Stimulated activated CD8-positive, alpha-beta memory T cell treated with anti-CD3 and anti-CD28 coated beads, Interleukin-12 subunit alpha, Interleukin-12 subunit beta, amount 100 ng/mL, for 4 hours (primary cell): ENCODE measurements around the gene SLC4A11.

Experiments used
- DNase-seq: peaks from one replicate; pipeline ENCODE4 v3.0.0-alpha.2; 2020; ENCODE audit warnings: low read depth

Gene SLC4A11

DNA sequence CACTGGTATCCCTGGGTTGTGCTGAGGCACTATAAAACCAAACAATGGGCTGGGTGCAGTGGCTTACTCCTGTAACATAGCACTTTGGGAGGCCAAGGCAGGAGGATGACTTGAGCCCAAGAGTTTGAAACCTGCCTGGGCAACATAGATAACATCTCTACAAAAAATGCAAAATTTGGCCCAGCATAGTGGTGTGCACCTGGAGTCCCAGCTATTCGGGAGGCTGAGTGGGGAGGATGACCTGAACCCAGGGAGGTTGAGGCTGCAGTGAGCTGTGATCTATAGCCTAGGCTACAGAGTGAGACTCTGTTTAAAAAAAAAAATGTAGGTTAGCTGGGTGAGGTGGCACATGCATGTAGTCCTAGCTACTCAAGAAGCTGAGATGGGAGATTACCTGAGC, 7.7 kb upstream of the SLC4A11 start:
- no peak for DNase-seq

DNA sequence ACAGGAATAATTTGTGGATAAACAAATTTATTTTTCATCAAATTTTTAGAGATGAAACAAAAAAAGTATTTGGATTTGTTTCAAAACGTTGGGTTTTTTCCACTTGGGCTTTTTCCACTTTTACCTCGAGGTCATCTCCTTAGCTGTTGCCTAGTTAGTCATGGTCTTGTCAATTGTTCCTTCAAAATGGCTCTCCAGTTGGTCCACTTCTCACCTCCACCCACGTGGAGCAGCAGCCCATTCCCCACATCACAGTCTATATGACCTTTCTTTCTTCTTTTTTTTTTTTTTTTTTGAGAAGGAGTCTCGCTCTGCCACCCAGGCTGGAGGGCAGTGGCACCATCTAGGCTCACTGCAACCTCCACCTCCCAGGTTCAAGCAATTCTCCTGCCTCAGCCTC, 6.7 kb upstream of the SLC4A11 start:
- no peak for DNase-seq

GRCh38 chr20:3245156-3245555, 6.2 kb upstream of the SLC4A11 start:
- DNase-seq, result no peak

- DNase-seq, result no peak
Measured at GRCh38 chr20:3244613-3245012, 5.6 kb upstream of the SLC4A11 start.

GRCh38 chr20:3243718-3244358, 4.8 kb upstream of the SLC4A11 start:
- no peak for DNase-seq

GRCh38 chr20:3242172-3242692, 3.2 kb upstream of the SLC4A11 start:
- DNase-seq, result no peak

GRCh38 chr20:3240776-3241363, 1.9 kb upstream of the SLC4A11 start:
- DNase-seq, result no peak

DNA sequence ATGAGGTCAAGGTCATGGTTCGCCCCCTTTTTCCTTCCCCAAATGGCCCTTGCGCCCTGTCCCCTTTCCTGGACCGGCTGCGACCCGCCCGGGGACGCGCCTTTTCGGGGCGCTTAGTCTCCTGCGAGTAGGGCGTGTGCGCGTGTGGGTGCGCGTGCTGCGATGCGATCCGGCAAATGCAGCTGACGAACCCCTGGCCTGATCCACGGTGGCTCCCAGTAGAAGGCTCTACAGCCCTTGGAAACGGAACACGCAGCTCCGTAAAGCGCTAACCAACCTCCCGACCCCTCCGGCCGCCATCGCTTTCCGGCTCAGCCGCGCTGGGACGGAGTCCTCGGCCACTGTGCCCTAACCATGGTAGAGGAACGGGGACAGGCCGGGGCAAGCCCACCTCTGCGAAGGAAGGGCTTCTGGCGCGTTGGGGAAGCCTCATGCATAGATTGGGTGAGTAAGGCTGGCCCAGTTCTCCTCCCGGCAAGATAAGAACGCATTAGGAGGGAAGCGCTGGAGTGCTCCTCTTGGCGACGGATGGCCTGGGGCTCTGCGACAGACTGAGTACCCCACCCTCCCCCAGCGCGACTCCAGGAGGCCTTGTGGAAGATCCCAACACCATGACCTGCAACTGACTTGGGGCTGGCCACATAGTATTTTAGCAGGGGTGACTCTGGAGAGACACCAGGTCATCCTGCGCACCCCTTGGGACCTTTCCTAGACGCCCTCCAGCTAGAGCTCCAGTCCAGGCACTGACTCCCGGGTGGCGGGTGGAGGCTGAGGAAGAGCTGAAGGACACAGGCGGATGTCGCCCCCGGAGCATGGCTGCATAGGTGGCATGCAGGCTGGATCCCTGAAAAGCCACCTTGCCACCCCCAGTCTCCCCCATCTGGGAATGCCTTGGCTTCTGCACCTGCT, 1.1 kb upstream of the SLC4A11 start:
- DNase-seq, result no peak

DNA sequence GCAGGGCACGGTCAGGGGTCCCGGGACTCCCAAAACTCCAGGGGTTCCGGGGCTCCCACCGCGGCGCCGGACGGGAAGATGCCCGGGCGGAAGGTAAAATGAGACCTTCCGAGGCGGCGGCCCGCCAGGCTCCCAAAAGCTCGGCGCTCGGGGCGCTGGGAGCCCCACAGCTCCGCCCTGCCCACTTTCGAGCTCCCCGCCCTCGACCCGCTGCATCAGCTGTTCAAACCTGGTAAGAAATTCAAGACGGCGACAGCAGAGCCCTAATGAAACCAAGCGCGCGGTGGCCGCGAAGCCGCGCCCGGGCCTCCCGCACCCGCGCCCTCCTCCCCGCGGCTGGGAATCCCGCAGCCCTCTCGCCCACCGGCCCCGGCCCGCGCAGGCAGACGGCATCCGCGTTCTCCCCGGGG, 369 bp downstream of the SLC4A11 start:
- DNase-seq, result peak; percentile 22

GRCh38 chr20:3237958-3238615, 903 bp downstream of the SLC4A11 start:
- no peak for DNase-seq

DNA sequence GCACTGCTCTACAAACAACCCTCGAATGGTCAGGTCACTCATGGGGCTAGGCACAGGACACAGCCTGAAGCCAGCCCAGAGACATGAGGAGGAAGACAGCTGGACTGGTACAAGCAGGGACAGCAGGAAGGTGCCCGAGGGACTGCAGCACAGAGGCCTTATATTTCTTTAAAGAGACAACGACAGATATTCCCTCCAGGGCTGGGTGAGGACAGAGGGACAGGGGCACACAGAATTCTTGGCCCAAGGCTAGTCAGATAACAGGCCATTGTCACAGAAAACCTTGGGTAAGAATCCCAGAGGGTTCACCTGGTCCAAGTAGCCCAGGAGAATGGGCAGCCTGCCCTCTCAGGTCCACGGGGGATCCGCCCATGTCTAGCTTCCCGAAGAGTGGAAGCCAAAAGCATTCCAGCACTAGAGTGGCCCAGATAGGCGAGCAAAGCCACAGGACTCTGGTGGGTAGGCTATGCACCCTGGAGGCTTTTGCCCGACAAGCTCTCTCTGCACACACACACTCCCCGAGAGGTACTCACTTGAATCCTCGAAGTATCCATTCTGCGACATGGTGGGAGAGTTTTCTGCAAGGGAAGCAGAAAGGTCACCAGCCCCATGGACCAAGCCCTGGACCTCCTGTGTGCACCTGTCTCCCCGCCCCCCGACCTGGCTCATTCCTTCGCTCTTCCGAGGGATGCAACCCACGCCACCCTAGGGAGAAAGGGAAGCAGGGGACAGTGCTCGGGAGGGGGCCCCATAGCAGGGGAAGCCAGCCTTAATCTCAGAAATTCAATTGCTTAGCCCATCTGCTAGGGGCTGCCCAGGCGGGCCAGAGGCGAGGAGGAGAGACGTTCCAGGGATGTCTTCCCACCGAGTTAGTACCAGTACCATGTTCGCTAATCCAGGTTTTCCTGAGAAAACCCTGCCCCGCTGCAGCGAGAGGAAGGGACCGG, 1.7 kb downstream of the SLC4A11 start:
- DNase-seq, result no peak

GRCh38 chr20:3235666-3236324, 3.2 kb downstream of the SLC4A11 start:
- DNase-seq, result no peak

GRCh38 chr20:3233991-3234498, 4.9 kb downstream of the SLC4A11 start:
- DNase-seq, result no peak

- DNase-seq, result no peak
Measured at GRCh38 chr20:3233131-3233990, 5.6 kb downstream of the SLC4A11 start.

GRCh38 chr20:3231889-3232588, 7.0 kb downstream of the SLC4A11 start:
- no peak for DNase-seq

DNA sequence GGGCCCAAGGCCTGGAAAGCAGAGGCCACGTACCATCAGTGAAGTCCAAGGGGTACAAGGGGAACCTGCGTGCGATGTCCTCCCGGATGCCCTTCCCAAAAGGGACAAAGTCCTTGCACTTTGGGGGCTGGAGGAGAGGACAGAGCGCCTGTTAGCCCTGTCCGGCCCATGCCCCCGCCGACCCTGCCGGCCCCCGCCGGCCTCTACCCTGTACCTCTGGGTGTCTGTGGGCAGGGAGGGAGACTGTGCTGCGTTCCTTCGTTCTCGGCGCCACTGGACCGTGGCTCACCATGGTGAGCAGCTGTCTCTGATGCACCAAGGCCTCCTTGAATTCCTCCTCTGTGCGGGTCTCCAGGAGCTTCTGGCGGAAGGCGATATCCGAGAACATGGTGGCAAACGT, 7.9 kb downstream of the SLC4A11 start:
- no peak for DNase-seq

GRCh38 chr20:3229798-3230197, 9.2 kb downstream of the SLC4A11 start:
- no peak for DNase-seq

DNA sequence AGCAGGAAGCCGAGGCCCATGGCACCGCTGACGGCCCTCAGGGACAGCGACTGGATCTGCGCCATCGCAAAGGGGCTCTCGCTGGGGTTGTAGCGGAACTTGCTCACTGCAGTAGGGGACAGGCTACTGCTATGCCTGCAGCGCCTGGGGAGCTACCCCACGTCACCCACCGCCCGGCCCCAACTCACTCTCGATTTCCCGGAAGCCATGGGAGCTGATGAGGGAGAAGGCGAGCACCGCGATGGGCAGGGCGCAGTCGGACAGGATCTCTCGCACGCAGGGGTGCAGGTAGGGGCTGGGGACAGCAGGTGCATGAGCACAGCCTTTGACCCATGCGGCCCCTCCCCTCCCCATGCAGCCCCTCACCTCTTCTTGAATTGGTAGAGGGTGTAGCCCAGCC, 9.8 kb downstream of the SLC4A11 start:
- no peak for DNase-seq

GRCh38 chr20:3228750-3229032, 10.3 kb downstream of the SLC4A11 start:
- no peak for DNase-seq
